GM12892 (cell line): ENCODE results near the gene TBXAS1.

Experiments used
- DNase-seq: peaks from one replicate; pipeline ENCODE4 v3.0.0; 2011; ENCODE audit not compliant: insufficient read length
- FAIRE-seq: peaks from 2 replicates; lab custom pipeline; 2011; peaks lifted over from hg19 to GRCh38; lab: Jason Lieb, UNC
- POLR2A ChIP-seq: IDR thresholded peaks from 2 replicates; pipeline ENCODE4 v1.6.1; 2011; ENCODE audit warnings: low read depth, low read length, control low read depth
- POLR2AphosphoS5 ChIP-seq: IDR thresholded peaks from 2 replicates; pipeline ENCODE4 v1.6.1; 2011; ENCODE audit warnings: low read depth, low read length, control low read depth
- TAF1 ChIP-seq: IDR thresholded peaks from 2 replicates; pipeline ENCODE4 v1.6.1; 2011; ENCODE audit warnings: low read depth, mild to moderate bottlenecking, control low read depth, low read length, borderline replicate concordance

Gene TBXAS1

DNA sequence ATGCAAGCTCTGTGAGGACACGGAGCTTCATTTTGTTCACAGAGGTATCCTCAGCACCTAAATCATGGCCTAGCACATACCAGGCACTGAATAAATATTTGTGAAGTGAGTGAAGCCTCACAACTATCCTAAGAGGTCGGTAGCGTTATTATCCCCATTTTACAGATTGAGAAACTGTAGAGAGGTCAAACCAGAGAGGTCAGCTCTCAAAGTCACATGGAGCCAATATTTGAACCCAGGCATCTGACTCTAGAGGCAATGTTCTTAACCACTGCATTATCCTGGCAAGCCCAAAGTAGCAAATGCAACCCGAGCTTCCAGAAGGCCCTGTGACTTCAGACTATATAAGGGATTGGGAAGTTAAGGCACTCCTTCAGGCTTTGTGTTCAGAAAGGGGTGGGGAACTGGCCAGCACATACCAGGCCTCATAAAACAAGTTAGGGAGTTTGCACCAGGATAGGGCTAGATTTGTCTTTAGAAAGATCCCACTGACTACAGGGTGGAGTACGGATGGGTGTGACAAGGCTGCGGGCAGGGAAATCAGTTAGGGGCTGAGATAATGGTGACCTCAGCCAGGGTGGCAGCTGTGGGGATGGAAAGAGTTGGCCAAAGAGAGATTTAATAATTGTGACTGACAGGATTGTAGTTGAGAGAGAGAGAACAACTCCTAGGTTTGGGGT lies 101.4 kb downstream of the TBXAS1 start:
- DNase-seq = no peak
- no peak for FAIRE-seq
- TF ChIP-seq POLR2AphosphoS5 (no peak), TAF1 (no peak), POLR2A (no peak)

- FAIRE-seq (no peak), DNase-seq (no peak)
- no peak for TF ChIP-seq POLR2AphosphoS5
- TF ChIP-seq TAF1 = no peak
- no peak for TF ChIP-seq POLR2A
These were observed 102.3 kb downstream of the TBXAS1 start for GRCh38 chr7:139931190-139931934.

DNA sequence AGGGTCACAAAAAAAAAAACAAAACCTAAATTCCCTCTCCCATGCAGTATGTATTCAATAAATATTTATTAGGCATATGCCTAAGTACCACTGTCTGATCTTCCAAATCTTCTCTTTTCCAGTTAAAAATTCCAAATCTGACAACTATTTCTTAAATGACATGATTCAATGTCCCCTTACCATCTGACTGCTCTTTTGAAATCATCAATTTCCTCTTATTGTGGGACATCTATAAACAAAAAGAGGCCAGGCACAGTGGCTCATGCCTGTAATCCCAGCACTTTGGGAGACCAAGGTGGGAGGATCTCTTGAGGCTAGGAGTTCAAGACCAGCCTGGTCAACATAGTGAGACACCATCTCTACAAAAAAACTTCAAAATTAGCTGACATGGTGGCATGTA lies 103.5 kb downstream of the TBXAS1 start:
- no peak for TF ChIP-seq TAF1
- no peak for TF ChIP-seq POLR2A
- TF ChIP-seq POLR2AphosphoS5 = no peak
- DNase-seq = no peak
- no peak for FAIRE-seq

DNA sequence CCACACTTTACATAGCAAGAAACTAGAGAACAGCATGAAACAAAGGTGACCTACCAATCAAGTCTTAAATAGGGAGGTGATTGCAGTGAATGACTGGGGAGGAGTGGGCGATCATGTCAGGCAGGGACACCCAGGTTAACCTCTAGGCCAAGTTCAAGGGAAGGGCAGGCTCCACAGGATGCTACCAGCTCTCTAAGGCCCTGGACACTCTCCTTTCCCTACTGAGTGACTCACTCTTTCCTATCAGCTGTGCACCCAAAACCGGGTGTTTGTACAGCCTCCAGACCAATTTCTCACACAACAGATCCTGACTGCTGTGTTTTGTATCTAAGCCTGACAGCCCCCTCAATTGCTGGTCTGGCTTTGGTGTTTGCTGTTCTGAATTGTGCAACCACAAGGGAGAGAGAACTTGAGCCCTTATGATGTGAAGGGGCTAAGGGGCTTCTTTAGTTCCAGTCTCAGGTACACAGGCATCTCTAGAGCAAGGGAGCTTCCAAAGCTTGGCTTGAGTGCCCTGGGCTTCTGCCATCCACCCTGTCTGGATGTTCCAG lies 107.8 kb downstream of the TBXAS1 start:
- no peak for DNase-seq
- TF ChIP-seq POLR2A (no peak), POLR2AphosphoS5 (no peak), TAF1 (no peak)
- no peak for FAIRE-seq

DNA sequence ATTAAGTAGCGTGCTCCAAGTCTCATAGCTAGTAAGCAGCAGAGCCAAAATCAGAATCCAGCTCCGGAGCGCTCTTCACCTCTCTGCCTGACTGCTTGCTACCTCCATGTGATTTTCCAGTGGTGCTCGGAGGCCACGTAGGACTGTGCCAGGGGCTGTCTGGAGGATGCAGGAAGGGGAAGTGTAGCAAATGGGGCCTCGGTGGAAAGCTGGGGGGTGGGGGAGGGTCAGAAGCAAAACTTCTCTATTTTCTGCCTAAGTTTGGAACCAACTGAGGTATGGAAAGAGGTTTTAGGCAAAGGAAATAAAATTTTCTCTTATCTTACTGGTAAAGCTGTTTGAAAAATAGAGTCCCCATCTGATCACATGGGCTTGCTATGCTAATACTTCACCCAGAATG lies 108.7 kb downstream of the TBXAS1 start:
- DNase-seq (no peak), FAIRE-seq (no peak)
- no peak for TF ChIP-seq TAF1
- TF ChIP-seq POLR2AphosphoS5 = no peak
- no peak for TF ChIP-seq POLR2A

GRCh38 chr7:139940866-139941265 lies 111.8 kb downstream of the TBXAS1 start:
- no peak for FAIRE-seq
- no peak for DNase-seq
- TF ChIP-seq TAF1 = no peak
- no peak for TF ChIP-seq POLR2AphosphoS5
- TF ChIP-seq POLR2A = no peak

DNA sequence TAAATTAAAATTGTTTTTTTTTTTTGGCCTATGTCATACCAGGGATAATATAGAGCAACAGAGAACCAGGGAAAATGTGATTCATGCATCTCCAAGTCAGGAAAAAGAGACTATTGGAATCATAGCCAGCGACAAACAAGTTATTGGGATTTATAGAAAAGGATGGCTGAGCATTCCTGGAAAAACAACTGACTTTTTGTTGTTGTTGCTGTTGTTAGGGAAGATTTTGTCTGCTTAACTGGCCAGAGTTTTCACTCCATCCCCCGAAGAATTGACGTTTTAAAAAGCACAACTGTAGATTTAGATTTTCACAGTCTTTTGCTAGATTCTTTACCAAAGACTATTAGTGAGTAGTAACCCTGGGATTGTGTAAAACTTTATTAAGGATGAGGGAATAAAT lies 112.4 kb downstream of the TBXAS1 start:
- no peak for TF ChIP-seq POLR2A
- TF ChIP-seq TAF1 = no peak
- TF ChIP-seq POLR2AphosphoS5 = no peak
- no peak for DNase-seq
- FAIRE-seq = no peak

GRCh38 chr7:139941866-139942265 lies 112.8 kb downstream of the TBXAS1 start:
- no peak for DNase-seq
- TF ChIP-seq TAF1 (no peak), POLR2AphosphoS5 (no peak), POLR2A (no peak)
- FAIRE-seq = no peak

DNA sequence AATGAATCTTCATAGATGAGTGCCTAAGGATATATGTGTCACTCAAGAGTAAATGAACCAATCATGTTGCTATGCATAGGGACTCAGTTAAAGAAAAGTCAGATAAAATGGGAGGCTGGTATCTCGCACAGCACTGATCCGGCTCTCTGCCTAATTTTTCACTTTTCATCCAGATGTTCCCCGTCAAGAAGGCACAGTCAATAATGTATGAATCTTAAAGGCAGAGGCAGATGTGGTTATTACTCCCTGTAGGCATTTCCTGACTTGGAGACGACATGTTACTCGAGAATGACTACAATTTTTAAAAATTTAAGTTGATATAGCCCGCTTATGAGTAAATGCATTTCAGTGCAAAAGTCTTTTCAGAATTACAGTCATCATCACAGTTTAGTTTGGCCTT lies 113.6 kb downstream of the TBXAS1 start:
- FAIRE-seq (no peak), DNase-seq (no peak)
- no peak for TF ChIP-seq TAF1
- TF ChIP-seq POLR2A = no peak
- no peak for TF ChIP-seq POLR2AphosphoS5

GRCh38 chr7:139943401-139943800 lies 114.3 kb downstream of the TBXAS1 start:
- FAIRE-seq = no peak
- DNase-seq = no peak
- no peak for TF ChIP-seq POLR2A
- no peak for TF ChIP-seq POLR2AphosphoS5
- TF ChIP-seq TAF1 = no peak

DNA sequence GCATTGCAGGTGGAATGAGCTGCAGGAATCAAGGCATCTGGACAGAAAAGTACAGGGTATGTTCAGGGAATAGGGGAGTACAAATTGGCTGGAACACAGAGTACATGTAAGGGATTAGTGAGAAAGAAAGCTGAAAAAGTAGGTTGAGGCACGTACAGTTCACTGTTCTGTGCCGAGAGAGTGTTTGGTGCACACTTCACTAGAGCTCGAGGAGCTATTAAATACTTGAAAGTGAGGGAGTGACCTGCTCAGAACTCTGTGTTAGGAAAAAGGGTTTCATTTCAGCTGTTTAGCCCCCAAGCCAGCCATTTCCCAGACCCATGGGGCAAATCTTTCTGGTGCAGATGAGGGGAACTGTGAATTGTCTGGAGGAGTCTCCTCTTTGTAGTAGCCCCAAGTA lies 115.2 kb downstream of the TBXAS1 start:
- no peak for DNase-seq
- TF ChIP-seq TAF1 (no peak), POLR2AphosphoS5 (no peak), POLR2A (no peak)
- no peak for FAIRE-seq
